Posterior cingulate gyrus (tissue), 11 donors: ENCODE measurements around the gene DUOX1.

Experiments
- DNase-seq, 10 donors: peaks; one replicate each; pipeline versions ENCODE4 v3.0.0 to v3.0.0-alpha.2; 2020 to 2021; ENCODE audit warnings: mixed read lengths in 3 of 10
- intact Hi-C: fragments of 100-400 bp; cut with DNase I; formaldehyde crosslinking; loops from one replicate; pipeline ENCODE4 v1.15.1; 2023

The DUOX1 gene

GRCh38 chr15:45138814-45139765, 9.3 kb downstream of the DUOX1 start:
- intact Hi-C loops: no loop called here

GRCh38 chr15:45139770-45140169, 10.0 kb downstream of the DUOX1 start:
- DNase-seq: peak in 1 of 10 donors; percentile 21
- intact Hi-C loops: no loop called here

More at GRCh38 chr15:45138814-45139765, 9.3 kb downstream of the DUOX1 start:
- peak in 2 of 10 donors; percentile 1 to 39 for DNase-seq

GRCh38 chr15:45140557-45141250, 10.9 kb downstream of the DUOX1 start:
- peak in 2 of 10 donors; percentile 27 to 53 for DNase-seq
- intact Hi-C loops: no loop called here

GRCh38 chr15:45141386-45141785, 11.6 kb downstream of the DUOX1 start:
- intact Hi-C loops: no loop called here
- DNase-seq: peak in 2 of 10 donors; percentile 24 to 47

GRCh38 chr15:45143056-45143455, 13.3 kb downstream of the DUOX1 start:
- peak in 2 of 10 donors; percentile 18 to 63 for DNase-seq
- intact Hi-C loops: no loop called here

GRCh38 chr15:45143946-45144345, 14.2 kb downstream of the DUOX1 start:
- intact Hi-C loops: no loop called here

GRCh38 chr15:45144775-45145174, 15.0 kb downstream of the DUOX1 start:
- DNase-seq: peak in 2 of 10 donors; percentile 34 to 39

More at GRCh38 chr15:45143946-45144345, 14.2 kb downstream of the DUOX1 start:
- peak in 3 of 10 donors; percentile 47 to 72 (median 66) for DNase-seq

GRCh38 chr15:45146405-45146804, 16.6 kb downstream of the DUOX1 start:
- DNase-seq: peak in 2 of 10 donors; percentile 5 to 27
- intact Hi-C loops: no loop called here

More at GRCh38 chr15:45144775-45145174, 15.0 kb downstream of the DUOX1 start:
- intact Hi-C loops: no loop called here

- intact Hi-C loops: no loop called here
- peak in 3 of 10 donors; percentile 2 to 27 (median 14) for DNase-seq
These were observed 17.8 kb downstream of the DUOX1 start for GRCh38 chr15:45147606-45148005.

- peak in 2 of 10 donors; percentile 37 to 70 for DNase-seq
- intact Hi-C loops: no loop called here
These were observed 18.6 kb downstream of the DUOX1 start for GRCh38 chr15:45148076-45149059.

GRCh38 chr15:45149060-45149459, 19.3 kb downstream of the DUOX1 start:
- intact Hi-C loops: no loop called here
- DNase-seq: peak in 1 of 10 donors; percentile 2

GRCh38 chr15:45150481-45150880, 20.7 kb downstream of the DUOX1 start:
- intact Hi-C loops: no loop called here
- peak in 1 of 10 donors; percentile 26 for DNase-seq

GRCh38 chr15:45150997-45151396, 21.2 kb downstream of the DUOX1 start:
- intact Hi-C loops: no loop called here
- DNase-seq: peak in 2 of 10 donors; percentile 25 to 35

- DNase-seq: peak in 3 of 10 donors; percentile 52 to 73 (median 62)
- intact Hi-C loops: no loop called here
These were observed 22.4 kb downstream of the DUOX1 start for GRCh38 chr15:45151998-45152828.

- DNase-seq: peak in 2 of 10 donors; percentile 67 to 85
- intact Hi-C loops: no loop called here
These were observed 25.9 kb downstream of the DUOX1 start for GRCh38 chr15:45155739-45156138.

- intact Hi-C loops: no loop called here
These were observed 27.1 kb downstream of the DUOX1 start for GRCh38 chr15:45156744-45157455.

GRCh38 chr15:45157974-45158373, 28.2 kb downstream of the DUOX1 start:
- intact Hi-C loops: no loop called here
- DNase-seq: peak in 8 of 10 donors; percentile 25 to 94 (median 65)

More at GRCh38 chr15:45156744-45157455, 27.1 kb downstream of the DUOX1 start:
- DNase-seq: peak in 1 of 10 donors; percentile 14

- intact Hi-C loops: loop anchor here (2.0 kb wide), 1 partner anchor 239 kb away; no protein-coding TSS in a partner anchor
- DNase-seq: peak in 1 of 10 donors; percentile 81
These were observed 31.9 kb downstream of the DUOX1 start for GRCh38 chr15:45161666-45162065.
